Non-pigmented ciliary epithelial cell (primary cell): ENCODE results near the gene ULBP3.
"Not testable (repeated sequence)": the region's sequence is repeated elsewhere in the genome, so short reads cannot be mapped to it uniquely, and the experiment has no call there.

Experiments used
- DNase-seq: peaks from one replicate; pipeline ENCODE4 v3.0.0-alpha.2; 2010; ENCODE audit warnings: low read depth

Gene ULBP3

GRCh38 chr6:150043096-150043495, 25.8 kb downstream of the ULBP3 start:
- no peak for DNase-seq

GRCh38 chr6:150038202-150039062, 30.5 kb downstream of the ULBP3 start:
- DNase-seq, result no peak

- DNase-seq, result no peak
These were observed 31.3 kb downstream of the ULBP3 start for GRCh38 chr6:150037526-150038201.

GRCh38 chr6:150036081-150036480, 32.8 kb downstream of the ULBP3 start:
- no peak for DNase-seq

- no peak for DNase-seq
These were observed 35.6 kb downstream of the ULBP3 start for GRCh38 chr6:150033207-150033771.

- no peak for DNase-seq
These were observed 36.3 kb downstream of the ULBP3 start for GRCh38 chr6:150032598-150032997.

GRCh38 chr6:150030611-150031010, 38.3 kb downstream of the ULBP3 start:
- no peak for DNase-seq

- DNase-seq, result no peak
These were observed 39.2 kb downstream of the ULBP3 start for GRCh38 chr6:150029749-150030148.

GRCh38 chr6:150029276-150029675, 39.6 kb downstream of the ULBP3 start:
- no peak for DNase-seq

GRCh38 chr6:150028799-150029198, 40.1 kb downstream of the ULBP3 start:
- DNase-seq, result no peak

GRCh38 chr6:150027806-150028565, 40.9 kb downstream of the ULBP3 start:
- no peak for DNase-seq

GRCh38 chr6:150026976-150027805, 41.7 kb downstream of the ULBP3 start:
- no peak for DNase-seq

- DNase-seq, result no peak
These were observed 43.6 kb downstream of the ULBP3 start, which contains the start of gene RAET1L for GRCh38 chr6:150025201-150025917. Gene RAET1L, minus strand, starts transcription at chr6:150025532. Its CDS starts 61 bp downstream, at chr6:150025471.

GRCh38 chr6:150024646-150025155, 44.2 kb downstream of the ULBP3 start:
- DNase-seq, result no peak

- not testable (repeated sequence) for DNase-seq
These were observed 44.9 kb downstream of the ULBP3 start for GRCh38 chr6:150024021-150024420.

GRCh38 chr6:150021870-150022269, 47.1 kb downstream of the ULBP3 start:
- DNase-seq, result not testable (repeated sequence)

- DNase-seq, result no peak
These were observed 49.9 kb downstream of the ULBP3 start for GRCh38 chr6:150018846-150019580.

GRCh38 chr6:150017186-150017521, 51.8 kb downstream of the ULBP3 start:
- DNase-seq, result not testable (repeated sequence)

- DNase-seq, result no peak
These were observed 52.4 kb downstream of the ULBP3 start for GRCh38 chr6:150016324-150017185.
